ENCODE measurements around the gene HS6ST1.
A peak's percentile ranks its signal among the peaks of the same experiment; 100 is the strongest.

HS6ST1 gene

DNA sequence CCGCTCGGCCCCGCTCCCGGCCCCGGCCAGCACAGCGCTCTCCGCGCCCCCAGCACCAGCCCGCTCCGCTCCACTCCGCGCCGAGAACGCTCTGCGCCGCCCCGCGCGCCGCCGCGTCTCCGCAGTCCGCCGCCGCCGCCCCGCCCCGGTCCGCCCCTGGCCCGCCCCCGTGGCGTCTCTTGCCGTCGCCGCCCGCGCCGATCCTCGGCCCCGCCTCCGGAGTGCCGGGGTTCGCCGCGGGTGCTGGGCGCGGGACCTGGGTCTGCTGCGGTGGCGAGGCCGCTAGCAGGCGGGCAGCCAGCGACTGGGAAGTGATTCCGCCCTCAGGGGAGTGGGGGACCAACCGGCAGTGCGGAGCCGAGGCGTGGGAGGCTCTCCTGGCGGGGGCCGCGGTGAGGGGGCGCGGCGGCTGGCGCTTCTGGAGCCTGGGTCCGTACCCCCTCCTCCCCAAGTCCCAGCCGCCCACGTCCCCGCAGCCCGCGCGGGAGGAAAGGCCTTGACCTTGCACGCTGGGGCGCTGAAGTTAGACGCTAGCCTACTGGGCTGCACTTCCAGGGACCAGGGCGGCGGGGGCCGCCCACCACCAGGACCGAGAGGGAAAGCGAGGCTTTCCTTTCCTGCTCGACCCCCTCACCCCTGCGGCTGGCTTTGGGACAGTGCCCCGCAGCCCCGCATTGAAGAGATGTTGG lies at the start of gene HS6ST1:
Gene HS6ST1, minus strand, starts transcription at position 93 of the 689 bp plus-strand sequence. CDS start 305 bp downstream, outside the sequence.
- peak; percentile 84 to 89 for DNase-seq

DNA sequence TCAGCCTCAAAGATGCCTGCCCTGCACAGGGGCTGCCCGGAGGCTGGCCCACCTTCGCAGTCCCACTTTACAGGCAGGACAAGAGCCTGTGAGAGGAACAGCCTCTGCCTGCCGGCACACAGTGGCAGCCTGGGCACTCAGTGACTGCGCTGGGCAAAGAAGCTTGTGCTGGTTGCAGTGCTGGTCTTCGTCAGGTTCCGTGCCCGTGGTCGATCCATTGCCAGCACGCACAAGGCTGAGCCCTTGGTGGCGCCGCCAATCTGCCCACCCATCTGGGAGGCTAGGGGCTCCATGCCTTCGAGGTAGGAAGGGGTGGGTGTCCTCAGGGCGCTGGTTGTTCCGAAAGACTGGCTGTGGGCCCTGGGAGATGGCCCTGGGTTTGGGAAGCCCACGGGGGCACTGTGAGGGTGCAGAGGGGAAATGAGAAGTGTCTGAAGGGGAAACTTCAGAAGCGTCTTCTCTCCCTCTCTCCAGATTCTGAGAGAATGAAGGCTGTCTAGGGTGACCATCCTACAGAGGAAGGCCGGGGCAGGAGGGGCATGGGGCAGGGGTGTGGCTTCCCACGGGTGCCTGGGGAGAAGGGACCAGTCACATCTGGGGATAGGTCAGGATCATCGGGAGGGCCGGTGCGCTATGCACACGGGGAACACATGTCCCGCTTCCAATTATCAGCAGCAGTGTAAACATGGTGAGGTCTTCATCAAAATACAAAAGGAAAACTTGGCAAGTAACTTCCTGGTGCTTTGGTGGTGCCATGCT lies 49.1 kb upstream of the HS6ST1 start:
- DNase-seq: no peak

DNA sequence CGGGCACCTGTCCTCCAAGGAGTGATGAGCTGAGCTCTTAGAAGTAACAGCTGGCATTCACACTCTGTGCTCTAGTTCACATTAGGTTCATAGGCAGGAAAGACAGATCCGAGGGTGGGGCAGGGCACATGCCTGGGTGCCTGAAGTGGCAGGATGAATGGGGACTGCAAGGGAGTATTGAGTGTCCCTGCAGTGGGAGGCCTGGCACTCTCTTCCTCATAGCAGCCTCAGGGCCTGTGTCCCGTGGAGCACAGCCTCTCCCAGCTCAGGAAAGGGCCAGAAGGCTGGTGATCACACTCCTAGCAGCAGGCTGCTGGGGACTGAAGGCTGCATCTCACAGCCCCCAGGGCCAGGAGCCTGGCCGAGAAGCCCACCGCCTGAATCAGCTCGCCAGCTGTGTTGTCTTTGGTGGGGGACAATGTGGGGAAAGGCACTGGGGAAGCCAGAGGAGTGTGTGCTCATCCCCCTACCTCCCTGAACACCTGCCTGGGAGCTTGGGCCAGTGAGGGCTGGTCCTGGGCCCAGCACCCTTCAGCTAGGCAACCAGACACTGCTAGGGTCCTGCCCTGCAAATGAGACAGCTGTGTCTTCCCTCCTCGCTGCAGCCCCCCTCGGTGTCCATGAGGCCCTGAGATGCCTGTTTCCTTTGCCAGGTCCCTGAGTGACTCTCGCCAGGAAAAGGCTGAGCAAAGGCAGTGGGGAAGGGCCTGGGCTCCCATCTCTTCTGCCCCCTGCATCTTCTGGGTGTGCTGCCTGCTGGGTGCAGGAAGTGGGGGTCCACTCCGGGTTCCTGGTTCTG lies 48.2 kb upstream of the HS6ST1 start:
- no peak for DNase-seq

GRCh38 chr2:128365217-128365905 lies 46.7 kb upstream of the HS6ST1 start:
- DNase-seq: no peak

GRCh38 chr2:128364441-128364911 lies 45.8 kb upstream of the HS6ST1 start:
- DNase-seq: no peak

DNA sequence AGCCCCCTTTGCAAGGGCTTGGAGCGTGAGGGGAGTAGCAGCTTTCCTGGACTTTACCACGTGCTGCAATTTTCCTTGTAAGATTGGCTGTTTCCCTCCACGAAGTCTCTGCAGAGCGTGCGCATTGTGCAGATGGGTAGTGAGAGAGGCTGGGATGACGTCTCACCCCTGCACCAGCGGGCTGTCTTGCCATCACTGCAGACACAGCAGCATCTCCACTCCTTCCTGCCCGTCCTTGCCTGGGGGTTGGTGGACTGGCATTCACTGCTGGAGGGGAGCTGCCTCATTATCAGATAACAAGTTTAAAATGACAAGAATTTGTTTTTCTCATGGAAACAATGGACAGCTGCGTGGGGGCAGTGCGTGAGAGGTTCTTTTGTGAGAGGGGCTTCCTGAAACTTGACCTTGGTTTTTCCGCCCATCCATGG lies 45.3 kb upstream of the HS6ST1 start:
- no peak for DNase-seq

DNA sequence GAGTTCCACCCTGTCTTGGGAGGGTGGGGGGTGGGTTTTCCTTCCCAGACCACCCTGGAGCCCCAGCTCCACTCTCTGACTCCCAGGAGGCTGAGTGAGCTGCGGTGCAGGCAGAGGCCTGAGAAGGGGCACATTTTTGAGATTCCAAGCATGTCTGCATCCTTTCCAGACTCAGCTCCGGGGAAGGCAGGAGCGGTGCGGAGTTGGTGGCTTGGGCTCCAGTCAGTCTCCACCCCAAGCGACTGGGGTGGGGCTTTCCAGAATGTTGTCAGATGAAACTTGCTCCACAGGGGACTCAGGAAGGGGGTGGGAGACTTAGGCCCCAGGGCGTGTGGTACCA lies 44.2 kb upstream of the HS6ST1 start:
- no peak for DNase-seq

- no peak for DNase-seq
Measured at GRCh38 chr2:128362176-128362888, 43.7 kb upstream of the HS6ST1 start.

DNA sequence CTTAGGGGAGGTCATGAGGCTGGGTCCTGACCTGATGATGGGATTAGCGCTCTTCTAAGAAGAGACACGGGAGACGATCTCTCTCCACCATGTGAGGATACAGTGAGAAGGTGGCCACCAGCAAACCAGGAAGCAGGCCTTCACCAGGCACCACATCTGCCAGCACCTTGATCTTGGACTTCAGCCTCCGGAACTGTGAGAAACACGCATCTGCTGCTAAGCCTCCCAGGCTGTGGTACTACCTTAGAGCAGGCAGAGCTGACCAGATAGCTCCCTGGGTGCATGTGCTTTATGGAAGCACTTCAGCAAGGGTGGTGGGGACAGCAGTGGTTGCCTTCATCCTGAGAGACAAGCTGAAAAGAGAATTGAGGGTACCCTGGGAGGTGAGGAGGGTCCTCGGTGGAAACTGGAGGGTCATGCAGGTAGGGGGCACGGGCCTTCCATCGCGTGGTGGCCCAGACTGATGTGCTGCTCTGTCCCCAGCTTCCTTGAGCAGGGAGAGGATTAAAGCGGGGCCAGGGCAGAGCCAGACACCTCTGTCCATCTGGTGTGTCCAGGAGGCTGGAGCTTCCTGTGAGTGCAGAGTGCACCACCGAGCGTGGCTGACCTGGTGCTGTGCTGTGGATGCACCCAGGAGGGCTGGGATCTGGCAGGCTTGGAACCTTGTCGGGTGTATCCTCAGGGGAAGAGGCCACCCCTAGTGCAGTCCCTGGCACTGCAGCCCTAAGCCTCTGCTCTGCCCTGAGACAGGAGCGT lies 42.9 kb upstream of the HS6ST1 start:
- DNase-seq: no peak

GRCh38 chr2:128360711-128361110 lies 42.0 kb upstream of the HS6ST1 start:
- no peak for DNase-seq

DNA sequence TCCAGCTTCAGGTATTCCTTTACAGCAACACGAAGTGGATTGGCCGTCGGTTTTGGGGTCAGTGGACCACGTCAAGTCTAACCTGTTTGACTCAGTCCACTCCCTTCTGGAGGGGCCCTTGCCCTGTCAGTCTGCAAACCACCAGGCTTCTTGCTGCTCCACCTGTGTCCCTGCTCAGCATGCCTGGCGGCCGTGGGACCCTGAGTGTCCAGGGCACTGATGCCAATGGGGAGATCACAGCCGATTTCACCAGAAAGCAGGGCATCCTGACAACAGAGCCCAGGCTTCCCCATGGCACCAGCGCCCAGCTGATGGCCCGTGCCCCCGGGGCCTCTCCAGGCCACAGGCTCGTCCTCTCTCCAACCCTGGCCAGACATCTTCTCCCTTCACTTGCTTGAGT lies 41.2 kb upstream of the HS6ST1 start:
- DNase-seq: peak in 1 of 2 donors; percentile 2

DNA sequence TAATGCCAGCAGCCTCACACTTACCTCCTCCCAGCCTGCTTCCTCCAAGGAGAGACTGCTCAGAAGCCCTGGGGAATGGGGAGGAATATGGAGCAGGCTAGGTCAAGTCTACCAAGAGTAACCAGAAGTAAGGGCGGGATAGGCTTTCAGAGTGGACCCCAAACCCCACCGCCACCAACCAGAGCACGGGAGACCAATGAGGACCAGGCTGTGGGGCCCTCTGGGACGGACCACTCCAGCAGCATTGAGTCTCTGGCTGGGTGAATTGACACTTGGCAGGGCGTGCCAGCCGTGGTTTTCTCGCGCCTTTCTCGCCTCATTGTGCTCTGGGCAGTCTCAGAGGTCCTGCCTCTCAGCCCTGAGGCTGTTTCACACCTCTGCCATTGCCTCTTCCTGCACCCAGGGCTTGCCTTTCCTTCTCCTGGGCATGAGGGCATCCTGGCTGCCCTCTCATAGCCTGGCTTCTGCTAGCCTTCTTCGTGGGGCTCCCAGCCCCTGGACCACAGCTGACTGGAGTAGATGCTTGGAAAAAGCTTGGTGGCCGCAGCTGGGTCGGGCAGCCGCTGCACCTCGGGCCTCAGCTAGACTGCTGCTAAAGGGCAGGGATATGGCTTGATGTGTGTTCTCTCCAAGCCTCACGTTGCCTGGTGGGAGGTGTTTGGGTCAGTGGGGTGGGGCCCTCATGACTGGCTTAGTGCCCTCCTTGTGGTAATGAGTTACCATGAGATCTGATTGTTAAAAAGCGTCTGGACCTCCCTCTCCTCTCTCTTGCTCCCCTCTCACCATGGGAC lies 40.5 kb upstream of the HS6ST1 start:
- peak in 1 of 2 donors; percentile 10 for DNase-seq

- DNase-seq: peak in 1 of 2 donors; percentile 6
Measured at GRCh38 chr2:128357506-128358370, 39.1 kb upstream of the HS6ST1 start.

GRCh38 chr2:128356127-128356526 lies 37.5 kb upstream of the HS6ST1 start:
- DNase-seq: no peak

DNA sequence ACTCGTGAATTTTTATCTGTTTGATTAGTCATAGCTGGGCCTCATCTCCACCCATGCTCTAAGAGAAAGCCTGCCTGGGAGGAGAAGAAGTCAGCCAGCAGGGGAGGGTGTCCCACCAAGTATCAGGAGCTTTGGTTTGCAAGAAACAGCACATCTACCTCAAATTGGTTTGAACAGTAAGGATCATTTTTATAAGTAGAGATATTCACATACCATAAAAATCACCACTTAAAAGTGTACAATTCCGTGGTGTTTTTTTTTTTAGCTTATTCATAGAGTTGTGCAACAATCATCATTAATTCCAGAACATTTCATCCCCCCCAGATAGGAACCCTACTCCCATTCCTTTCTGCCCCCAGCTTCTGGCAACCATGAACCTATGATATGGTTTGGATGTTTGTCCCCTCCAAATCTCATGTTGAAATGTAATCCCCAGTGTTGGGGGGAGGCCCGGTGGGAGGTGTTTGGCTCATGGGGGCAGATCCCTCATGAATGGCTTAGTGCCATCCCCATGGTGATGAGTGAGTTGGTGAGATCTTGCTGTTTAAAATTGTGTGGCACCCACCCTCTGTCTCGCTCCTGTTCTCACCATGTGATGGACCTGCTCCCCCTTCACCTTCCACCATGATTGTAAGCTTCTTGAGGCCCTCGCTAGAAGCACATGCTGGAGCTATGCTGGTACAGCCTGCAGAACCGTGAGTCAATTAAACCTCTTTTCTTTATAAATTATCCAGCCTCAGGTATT lies 36.2 kb upstream of the HS6ST1 start:
- DNase-seq: no peak

DNA sequence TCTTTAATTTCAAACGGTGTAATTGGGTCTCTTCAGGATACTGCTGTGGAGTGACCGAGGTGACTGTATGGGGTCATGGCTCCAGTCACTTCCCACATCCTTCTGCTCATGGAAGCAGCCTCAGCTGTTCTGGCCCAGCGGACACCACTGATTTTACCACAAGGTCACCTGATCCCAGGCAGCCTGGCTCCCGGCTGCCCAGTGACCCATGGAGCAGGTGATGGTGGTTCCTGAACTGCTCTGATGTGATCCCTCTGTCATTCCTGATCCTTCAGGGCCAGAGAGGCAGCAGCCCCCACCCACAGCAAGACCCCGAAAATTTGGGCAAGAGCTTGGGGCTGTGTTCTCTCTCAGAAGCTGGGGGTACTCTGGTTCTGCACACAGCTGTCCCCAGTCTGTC lies 35.5 kb upstream of the HS6ST1 start:
- DNase-seq: no peak

DNA sequence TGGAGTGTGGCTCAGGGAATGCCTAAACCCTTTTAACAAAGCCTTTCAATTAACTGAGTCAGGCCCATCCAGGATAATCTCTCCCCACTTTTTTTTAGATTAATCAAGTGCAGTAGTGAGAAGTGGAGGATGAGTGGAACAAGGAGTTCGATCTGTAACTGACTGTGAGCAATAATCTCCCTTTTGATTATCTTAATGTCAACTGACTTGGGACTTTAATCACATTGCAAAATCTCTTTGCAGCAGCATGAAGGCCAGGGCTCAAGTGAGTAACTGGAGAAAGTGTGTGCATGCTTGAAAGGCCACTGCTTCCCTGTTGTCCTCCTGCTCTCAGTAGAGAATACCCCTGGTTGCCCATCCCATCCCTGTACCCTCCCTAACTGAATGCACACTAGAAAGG lies 32.1 kb upstream of the HS6ST1 start:
- DNase-seq: no peak

DNA sequence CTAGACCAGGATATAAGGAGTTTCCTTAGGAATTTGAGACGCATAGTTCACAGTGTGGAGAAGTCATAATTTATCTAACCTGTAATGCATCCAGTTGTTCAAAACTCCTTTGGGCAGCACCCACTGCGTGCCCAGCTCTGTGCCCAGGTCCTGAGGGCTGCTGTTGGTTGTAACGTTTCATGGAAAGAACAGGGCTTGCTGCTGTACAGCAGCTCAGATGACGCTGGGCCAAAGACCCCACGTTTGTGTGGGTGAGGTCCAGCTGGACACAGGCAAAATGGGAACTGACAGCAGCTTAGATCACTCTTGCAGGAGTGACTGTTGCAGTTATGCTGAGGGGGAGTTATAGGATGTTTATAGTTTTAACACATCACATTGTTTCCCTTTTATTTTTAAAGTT lies 30.0 kb upstream of the HS6ST1 start:
- no peak for DNase-seq
